Rectal smooth muscle tissue (tissue), 1 donor: Measurements from ENCODE around the gene RANBP9.

Experiments used
- H3K27ac ChIP-seq: one replicate; pipeline ENCODE4 v1.7.0; 2013; ENCODE audit warnings: low read depth, low read length, inconsistent platforms
- H3K27me3 ChIP-seq: one replicate; pipeline ENCODE4 v1.7.0; 2013; ENCODE audit warnings: low read length; ENCODE audit not compliant: control insufficient read depth, insufficient read depth
- H3K36me3 ChIP-seq: one replicate; pipeline ENCODE4 v1.7.0; 2013; ENCODE audit warnings: low read length; ENCODE audit not compliant: control insufficient read depth, insufficient read depth
- H3K4me1 ChIP-seq: one replicate; pipeline ENCODE4 v1.7.0; 2013; ENCODE audit warnings: low read length; ENCODE audit not compliant: control insufficient read depth, insufficient read depth
- H3K4me3 ChIP-seq: one replicate; pipeline ENCODE4 v1.7.0; 2013; ENCODE audit warnings: low read length
- H3K9ac ChIP-seq: one replicate; pipeline ENCODE4 v1.7.0; 2013; ENCODE audit warnings: low read length

Gene RANBP9

DNA sequence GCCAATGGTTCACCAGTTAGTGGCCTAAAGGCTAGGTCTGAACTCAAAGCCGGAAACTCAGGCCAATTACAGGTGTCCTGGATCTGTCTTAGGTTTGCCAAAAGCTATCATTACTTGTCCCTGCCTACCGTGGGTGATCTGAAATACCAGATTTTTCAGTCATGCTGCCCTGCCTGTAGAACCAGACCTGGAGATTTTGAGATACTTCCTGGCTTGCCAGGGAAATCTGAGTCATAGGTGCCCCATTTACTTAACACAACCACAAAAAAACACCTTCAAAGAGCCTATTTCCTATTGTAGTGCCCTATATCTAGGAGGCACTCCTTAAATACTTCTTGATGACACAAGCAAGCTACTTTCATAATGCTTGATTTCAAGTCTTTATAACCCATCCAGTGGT lies 13.9 kb upstream of the RANBP9 start:
- Histone ChIP-seq H3K9ac (no peak overlapping the region), H3K27ac (no peak overlapping the region), H3K36me3 (no peaks in the 10 kb centered on the region), H3K27me3 (no peaks in the 10 kb centered on the region), H3K4me1 (no peaks in the 10 kb centered on the region), H3K4me3 (no peak overlapping the region)

DNA sequence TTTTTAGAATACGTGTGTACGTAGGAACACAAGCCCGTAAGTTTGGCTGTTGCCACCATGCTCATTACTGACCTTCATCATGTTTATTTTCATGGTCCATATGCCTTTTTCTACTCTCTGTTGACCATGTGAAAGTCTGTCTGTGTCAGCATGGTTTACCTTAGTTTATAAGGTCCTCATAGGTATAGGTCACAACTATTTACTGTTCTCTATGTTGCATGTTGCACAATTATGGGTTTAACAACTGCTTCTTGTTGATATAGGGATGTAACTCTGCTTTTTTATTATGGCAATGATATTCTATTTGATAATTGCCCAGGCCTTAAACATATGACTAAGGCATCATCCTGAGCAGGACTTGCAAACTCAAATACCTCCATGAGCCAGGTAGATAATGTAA lies 13.4 kb upstream of the RANBP9 start:
- Histone ChIP-seq H3K4me1 (no peaks in the 10 kb centered on the region), H3K27ac (no peak overlapping the region), H3K27me3 (no peaks in the 10 kb centered on the region), H3K4me3 (no peak overlapping the region), H3K36me3 (no peaks in the 10 kb centered on the region), H3K9ac (no peak overlapping the region)

DNA sequence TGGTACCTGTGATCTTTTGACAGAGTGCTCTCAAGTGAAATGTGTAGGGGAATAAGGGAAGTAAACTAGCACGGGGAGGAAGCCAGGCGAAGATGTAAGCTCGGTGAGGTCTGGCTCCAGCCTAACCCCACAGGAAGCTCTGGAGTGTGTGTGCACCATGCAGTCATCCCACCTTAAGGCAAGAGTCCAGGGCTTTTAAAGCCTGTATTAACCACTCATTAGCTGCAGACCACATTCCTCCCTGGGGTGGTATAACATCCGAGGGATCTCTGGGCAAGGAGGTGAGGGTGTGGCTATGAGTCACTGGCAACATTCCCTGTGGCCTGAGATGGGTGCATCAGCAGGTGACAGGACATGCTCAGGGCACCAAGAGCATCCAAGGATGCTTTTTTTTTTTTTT lies 12.5 kb upstream of the RANBP9 start:
- no peak overlapping the region for H3K9ac ChIP-seq
- H3K4me3 ChIP-seq: no peak overlapping the region
- no peaks in the 10 kb centered on the region for H3K36me3 ChIP-seq
- no peak overlapping the region for H3K27ac ChIP-seq
- H3K27me3 ChIP-seq: no peaks in the 10 kb centered on the region
- no peaks in the 10 kb centered on the region for H3K4me1 ChIP-seq

- Histone ChIP-seq H3K27ac (no peak overlapping the region), H3K4me1 (no peaks in the 10 kb centered on the region), H3K9ac (no peak overlapping the region), H3K27me3 (no peaks in the 10 kb centered on the region), H3K36me3 (no peaks in the 10 kb centered on the region), H3K4me3 (no peak overlapping the region)
These were observed 11.2 kb upstream of the RANBP9 start for GRCh38 chr6:13722880-13723279.

- Histone ChIP-seq H3K27me3 (no peaks in the 10 kb centered on the region), H3K4me3 (no peak overlapping the region), H3K4me1 (peaks cover 2% of the 10 kb centered on the region), H3K9ac (no peak overlapping the region), H3K36me3 (no peaks in the 10 kb centered on the region), H3K27ac (no peak overlapping the region)
These were observed 6.5 kb upstream of the RANBP9 start for GRCh38 chr6:13718123-13718458.

DNA sequence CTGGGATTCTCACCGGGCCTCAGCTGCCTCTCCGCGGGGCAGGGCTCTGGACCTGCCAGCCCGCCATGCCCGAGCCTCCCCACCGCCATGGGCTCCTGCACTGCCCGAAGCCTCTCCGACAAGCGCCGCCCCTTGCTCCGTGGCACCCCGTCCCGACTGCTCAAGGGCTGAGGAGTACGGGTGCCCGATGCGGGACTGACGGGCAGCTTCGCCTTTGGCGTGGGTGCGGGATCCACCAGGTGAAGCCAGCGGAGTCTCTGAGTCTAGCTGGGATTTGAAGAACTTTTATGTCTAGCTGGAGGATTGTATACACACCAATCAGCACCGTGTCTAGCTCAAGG lies 5.3 kb upstream of the RANBP9 start:
- Histone ChIP-seq H3K4me3 (no peak overlapping the region), H3K36me3 (no peaks in the 10 kb centered on the region), H3K27me3 (no peaks in the 10 kb centered on the region), H3K4me1 (peaks cover 2% of the 10 kb centered on the region), H3K9ac (no peak overlapping the region), H3K27ac (no peak overlapping the region)

GRCh38 chr6:13716225-13716954 lies 4.8 kb upstream of the RANBP9 start:
- Histone ChIP-seq H3K9ac (no peak overlapping the region), H3K4me1 (peaks cover 2% of the 10 kb centered on the region), H3K4me3 (no peak overlapping the region), H3K27ac (no peak overlapping the region), H3K36me3 (no peaks in the 10 kb centered on the region), H3K27me3 (no peaks in the 10 kb centered on the region)

DNA sequence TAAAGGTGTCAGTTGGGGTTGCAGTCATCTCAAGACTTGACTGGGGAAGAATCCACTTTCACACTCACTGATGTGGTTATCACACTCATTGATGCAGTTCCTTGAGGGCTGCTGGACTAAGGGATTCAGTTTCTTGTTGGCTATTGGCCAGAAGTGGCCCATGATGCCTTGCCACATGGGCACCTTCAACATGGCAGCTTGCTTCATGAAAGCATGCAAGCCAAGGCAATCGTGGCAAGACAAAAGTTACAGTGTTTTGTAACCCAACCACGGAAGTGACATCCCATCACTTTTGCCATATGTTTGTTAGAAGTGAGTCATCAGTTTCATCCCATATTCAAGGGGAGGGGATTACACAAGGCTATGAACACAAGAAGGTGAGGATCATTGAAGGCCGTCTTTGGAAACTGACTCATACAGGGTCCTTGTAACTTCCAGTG lies 3.8 kb upstream of the RANBP9 start:
- H3K36me3 ChIP-seq: no peaks in the 10 kb centered on the region
- no peak overlapping the region for H3K4me3 ChIP-seq
- H3K4me1 ChIP-seq: peaks cover 2% of the 10 kb centered on the region
- no peak overlapping the region for H3K27ac ChIP-seq
- no peak overlapping the region for H3K9ac ChIP-seq
- no peaks in the 10 kb centered on the region for H3K27me3 ChIP-seq

- Histone ChIP-seq H3K4me3 (peak overlapping the region; percentile 77), H3K36me3 (no peaks in the 10 kb centered on the region), H3K27ac (peak overlapping the region; percentile 94), H3K4me1 (peaks cover 8% of the 10 kb centered on the region), H3K27me3 (no peaks in the 10 kb centered on the region), H3K9ac (peak overlapping the region; percentile 54)
These were observed 914 bp upstream of the RANBP9 start for GRCh38 chr6:13712599-13712898.

- peak overlapping the region; percentile 52 for H3K4me3 ChIP-seq
- H3K27me3 ChIP-seq: no peaks in the 10 kb centered on the region
- H3K36me3 ChIP-seq: no peaks in the 10 kb centered on the region
- H3K4me1 ChIP-seq: peaks cover 8% of the 10 kb centered on the region
- no peak overlapping the region for H3K9ac ChIP-seq
- H3K27ac ChIP-seq: peak overlapping the region; percentile 86
These were observed 307 bp downstream of the RANBP9 start for GRCh38 chr6:13711324-13711732.

- H3K9ac ChIP-seq: peak overlapping the region; percentile 53
- peak overlapping the region; percentile 86 for H3K27ac ChIP-seq
- H3K27me3 ChIP-seq: no peaks in the 10 kb centered on the region
- no peaks in the 10 kb centered on the region for H3K36me3 ChIP-seq
- H3K4me1 ChIP-seq: peaks cover 8% of the 10 kb centered on the region
- H3K4me3 ChIP-seq: peak overlapping the region; percentile 66
These were observed 897 bp downstream of the RANBP9 start for GRCh38 chr6:13710552-13711323.

DNA sequence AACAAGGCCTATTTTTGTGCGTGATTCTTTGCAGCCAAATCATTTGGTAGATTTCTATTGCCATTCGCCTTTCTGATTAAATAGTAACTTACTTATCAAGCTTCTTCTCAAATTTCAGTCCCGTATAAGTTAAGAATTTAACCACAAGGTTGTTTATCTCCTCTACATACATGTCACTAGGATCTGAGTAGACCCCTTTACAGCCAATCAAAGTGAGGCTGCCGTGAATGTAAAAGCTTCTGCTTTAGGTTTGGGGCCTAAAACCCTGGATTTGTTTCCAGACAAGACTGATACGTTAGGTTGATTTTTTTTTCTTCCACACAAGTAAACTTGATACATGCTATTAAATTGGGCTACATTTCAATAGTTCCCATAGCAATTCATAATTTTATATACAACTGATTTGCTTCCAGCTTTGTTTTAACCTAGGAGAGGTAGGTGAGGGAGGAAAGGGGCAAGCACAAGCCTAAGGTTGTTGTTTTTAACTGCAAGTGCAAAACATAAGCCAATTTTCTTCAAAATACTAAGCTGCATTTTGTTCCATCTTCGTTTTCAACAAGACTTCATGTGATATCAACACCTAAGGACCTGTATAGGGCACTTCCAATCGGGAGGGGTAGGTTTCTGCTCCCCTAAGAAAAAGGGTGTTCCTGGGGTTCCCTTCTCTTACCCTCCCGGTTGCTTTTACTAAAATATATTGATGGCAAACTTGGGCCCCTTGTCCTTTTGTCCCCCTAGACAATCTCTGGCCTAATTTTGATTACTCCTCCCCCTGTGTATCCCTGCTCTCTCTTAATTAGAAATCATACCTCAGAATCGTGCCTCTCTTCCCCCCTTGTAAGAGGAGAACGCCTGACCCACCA lies 1.7 kb downstream of the RANBP9 start:
- peak overlapping the region; percentile 53 for H3K9ac ChIP-seq
- H3K4me3 ChIP-seq: peak overlapping the region; percentile 66
- H3K4me1 ChIP-seq: peaks cover 8% of the 10 kb centered on the region
- H3K27ac ChIP-seq: peak overlapping the region; percentile 84
- no peaks in the 10 kb centered on the region for H3K27me3 ChIP-seq
- no peaks in the 10 kb centered on the region for H3K36me3 ChIP-seq
